NCI-H2081 (cell line): ENCODE measurements around the gene NDUFB2.
"Not testable (repeated sequence)": the region's sequence is repeated elsewhere in the genome, so short reads cannot be mapped to it uniquely, and the experiment has no call there.

Experiments
- DNase-seq, 2 experiments: peaks; one replicate each; lab custom pipeline; 2025; lab: John Stamatoyannopoulos, UW

Gene NDUFB2

GRCh38 chr7:140689199-140690152 is 7.0 kb upstream of the NDUFB2 start:
- DNase-seq, result no peak

GRCh38 chr7:140691376-140692045 is 5.0 kb upstream of the NDUFB2 start:
- no peak for DNase-seq

GRCh38 chr7:140693849-140694248 is 2.7 kb upstream of the NDUFB2 start:
- not testable (repeated sequence) for DNase-seq

GRCh38 chr7:140694592-140694991 is 1.9 kb upstream of the NDUFB2 start:
- no peak for DNase-seq

GRCh38 chr7:140695381-140695780 is 1.1 kb upstream of the NDUFB2 start:
- no peak for DNase-seq

GRCh38 chr7:140696024-140696679 is 356 bp upstream of the NDUFB2 start:
- peak; percentile 93 to 94 for DNase-seq

- DNase-seq, result no peak
Observed at GRCh38 chr7:140697447-140698143, 1.1 kb downstream of the NDUFB2 start.

GRCh38 chr7:140698477-140698876 is 2.0 kb downstream of the NDUFB2 start:
- DNase-seq, result no peak

- DNase-seq, result no peak
Observed at GRCh38 chr7:140702774-140703173, 6.3 kb downstream of the NDUFB2 start.

- DNase-seq, result no peak
Observed at GRCh38 chr7:140704205-140704604, 7.7 kb downstream of the NDUFB2 start.

GRCh38 chr7:140707132-140707531 is 10.6 kb downstream of the NDUFB2 start:
- DNase-seq, result no peak

- DNase-seq, result not testable (repeated sequence)
Observed at GRCh38 chr7:140708764-140709163, 12.3 kb downstream of the NDUFB2 start.

- not testable (repeated sequence) for DNase-seq
Observed at GRCh38 chr7:140712392-140712791, 15.9 kb downstream of the NDUFB2 start.

- DNase-seq, result no peak
Observed at GRCh38 chr7:140714331-140715040, 18.0 kb downstream of the NDUFB2 start.

- no peak for DNase-seq
Observed at GRCh38 chr7:140719721-140720120, 23.2 kb downstream of the NDUFB2 start.

GRCh38 chr7:140722254-140722653 is 25.7 kb downstream of the NDUFB2 start:
- DNase-seq, result no peak

GRCh38 chr7:140723006-140723405 is 26.5 kb downstream of the NDUFB2 start:
- no peak for DNase-seq

GRCh38 chr7:140723574-140723973 is 27.1 kb downstream of the NDUFB2 start:
- DNase-seq, result no peak

GRCh38 chr7:140724706-140725105 is 28.2 kb downstream of the NDUFB2 start:
- DNase-seq, result no peak

GRCh38 chr7:140726281-140726680 is 29.8 kb downstream of the NDUFB2 start:
- DNase-seq, result no peak

GRCh38 chr7:140732416-140732815 is 35.9 kb downstream of the NDUFB2 start:
- DNase-seq, result peak in 1 of 2 experiments; percentile 29
